K562 (cell line): ENCODE data around the gene ATP1A3. TPM values are rescaled to one million over a fixed set of nuclear protein-coding genes. Genes with fewer than 3 reads are reported as not detected.

Source experiments
- CC2D1A ChIP-seq: fragments of 450-650 bp; IDR thresholded peaks from 2 replicates; pipeline ENCODE4 v1.6.1; 2017; ENCODE audit warnings: mild to moderate bottlenecking
- DEAF1 ChIP-seq: fragments of 450-650 bp; formaldehyde crosslinking; IDR thresholded peaks from 2 replicates; pipeline ENCODE4 v1.4.0; 2020; ENCODE audit warnings: mild to moderate bottlenecking, moderate library complexity
- ETS2 ChIP-seq: IDR thresholded peaks from 2 replicates; pipeline ENCODE4 v1.6.1; 2016; ENCODE audit warnings: borderline replicate concordance, missing genetic modification characterization, mild to moderate bottlenecking, moderate library complexity, missing compliant biosample characterization; ENCODE audit not compliant: poor library complexity, severe bottlenecking
- FOXM1 ChIP-seq, 2 experiments: fragments of 450-650 bp in 1 of 2; sonication (generic) in 1 of 2; formaldehyde crosslinking in 1 of 2; IDR thresholded peaks; 2 replicates each; pipeline versions ENCODE4 v1.6.1 to v1.9.0; 2017 to 2022; ENCODE audit warnings: low read depth in 2 of 2, mild to moderate bottlenecking in 2 of 2, missing genetic modification reagents in 1 of 2, moderate library complexity in 1 of 2
- GTF2A2 ChIP-seq: IDR thresholded peaks from 2 replicates; pipeline ENCODE4 v1.6.1; 2016; ENCODE audit warnings: mild to moderate bottlenecking, missing genetic modification characterization, missing compliant biosample characterization
- MYC ChIP-seq, 2 experiments: fragments of 250-450 bp in 1 of 2; sonication (Bioruptor Pico) in 1 of 2; IDR thresholded peaks; 2 replicates each; pipeline versions ENCODE4 v1.5.1 to v1.6.1; 2012 to 2021; ENCODE audit warnings: low read depth in 2 of 2, borderline replicate concordance in 1 of 2, improper control_type of control experiment in 1 of 2, low read length in 1 of 2, mild to moderate bottlenecking in 1 of 2, moderate library complexity in 1 of 2
- POLR2H ChIP-seq: IDR thresholded peaks from 2 replicates; pipeline ENCODE4 v1.6.1; 2016; ENCODE audit warnings: missing genetic modification characterization, low read depth, mild to moderate bottlenecking, control low read depth, missing compliant biosample characterization, moderate library complexity
- SMARCE1 ChIP-seq: fragments of 450-650 bp; IDR thresholded peaks from 2 replicates; pipeline ENCODE4 v1.7.1; 2016; ENCODE audit warnings: mild to moderate bottlenecking
- SP1 ChIP-seq: sonication (generic); formaldehyde crosslinking; IDR thresholded peaks from 2 replicates; pipeline ENCODE4 v1.8.1; 2022; ENCODE audit warnings: mild to moderate bottlenecking, missing genetic modification reagents
- STAT6 ChIP-seq: sonication (generic); formaldehyde crosslinking; IDR thresholded peaks from 2 replicates; pipeline ENCODE4 v1.8.1; 2023; ENCODE audit warnings: mild to moderate bottlenecking, missing genetic modification reagents
- TRIM28 ChIP-seq: fragments of 450-650 bp; IDR thresholded peaks from 2 replicates; pipeline ENCODE4 v1.6.1; 2017
- UBTF ChIP-seq, 2 experiments: IDR thresholded peaks; 2 replicates each; pipeline ENCODE4 v1.6.1; 2012; ENCODE audit warnings: improper control_type of control experiment in 2 of 2, low read depth in 2 of 2, low read length in 2 of 2, borderline replicate concordance in 1 of 2
- ZNF436 ChIP-seq: fragments of 250-450, 450-650 bp; sonication (Bioruptor Pico); formaldehyde crosslinking; IDR thresholded peaks from 2 replicates; pipeline ENCODE4 v1.7.0; 2020; ENCODE audit warnings: mild to moderate bottlenecking
- ZNF76 ChIP-seq: fragments of 250-450 bp; sonication (Bioruptor Pico); IDR thresholded peaks from 2 replicates; pipeline ENCODE4 v1.4.0; 2020; ENCODE audit warnings: mild to moderate bottlenecking, moderate library complexity, borderline replicate concordance
- polyA plus RNA-seq, 8 experiments: library from polyadenylated mRNA; depleted of rRNA in 4 of 8; stranded (reverse) in 5 of 8; unstranded in 3 of 8; fragments of >200 nt; fragmentation: Nextera tagmentation in 2 of 8; fragmentation: Illumina TruSeq in 1 of 8; extraction: Ambion mirVana in 2 of 8; extraction: Trizol in 1 of 8; gene quantifications; 2 replicates each; pipeline versions ENCODE4 v1.2.1 to v1.2.3, GENCODE V29; 2011 to 2014; ENCODE audit warnings: inconsistent platforms in 1 of 8, missing spikeins in 1 of 8
- total RNA-seq, 7 experiments: library from RNA; depleted of rRNA in 6 of 7; stranded (reverse); fragments of >200 nt in 6 of 7; fragmentation: Illumina TruSeq in 2 of 7; extraction: Trizol in 2 of 7; gene quantifications; 2 replicates each; pipeline versions ENCODE4 v1.2.1 to v1.2.3, GENCODE V29; 2011 to 2021; ENCODE audit warnings: low replicate concordance in 1 of 7
- TF ChIP-seq, protein P1 (sequence below): conservative IDR thresholded peaks from 2 replicates; pipeline ENCODE4 v1.6.1; 2011; ENCODE audit warnings: low read depth, mild to moderate bottlenecking, low read length; ENCODE audit not compliant: control insufficient read depth
- TF ChIP-seq, protein P2 (sequence below): fragments of 250-450 bp; sonication (Bioruptor Pico); IDR thresholded peaks from 2 replicates; pipeline ENCODE4 v1.4.0; 2020; ENCODE audit warnings: borderline replicate concordance
- TF ChIP-seq, protein P3 (sequence below): fragments of 250-450 bp; sonication (Bioruptor Pico); IDR thresholded peaks from 2 replicates; pipeline ENCODE4 v1.9.0; 2021; ENCODE audit warnings: mild to moderate bottlenecking

ATP1A3 gene
- total and polyA plus RNA-seq, 9 of the 15 experiments (the other 6 are each of a cell fraction or from before 2014, with no cell fraction given): 0.03 to 1.0 (median 0.17) TPM; not detected in 3

DNA sequence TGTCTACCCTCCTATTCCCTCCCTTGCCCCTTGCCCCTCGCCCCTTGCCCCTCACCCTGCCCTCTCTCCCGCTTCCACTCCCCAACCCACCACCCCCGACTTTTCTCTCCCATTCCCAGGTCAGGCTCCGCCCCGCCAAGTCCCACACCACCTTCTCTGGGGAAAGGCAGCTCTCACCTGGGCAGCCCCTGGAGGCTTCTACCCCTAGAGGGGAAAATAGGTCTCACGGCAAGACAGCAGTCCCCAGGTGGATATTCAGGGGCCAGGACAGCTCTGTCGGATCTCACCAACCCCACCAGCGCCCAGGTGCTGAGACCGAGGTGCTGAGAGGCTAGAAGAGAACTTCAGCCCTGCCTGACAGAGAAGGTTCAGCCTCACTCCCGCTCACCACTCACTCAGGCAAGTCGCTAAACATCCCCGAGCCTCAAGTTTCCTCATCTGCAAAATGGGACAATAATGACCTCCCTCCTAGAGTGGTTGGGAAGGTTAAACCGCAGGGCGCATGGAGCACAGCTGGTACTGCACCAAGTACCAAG, 64.4 kb downstream of the ATP1A3 start (continued):
- TF ChIP-seq, protein P1, sequence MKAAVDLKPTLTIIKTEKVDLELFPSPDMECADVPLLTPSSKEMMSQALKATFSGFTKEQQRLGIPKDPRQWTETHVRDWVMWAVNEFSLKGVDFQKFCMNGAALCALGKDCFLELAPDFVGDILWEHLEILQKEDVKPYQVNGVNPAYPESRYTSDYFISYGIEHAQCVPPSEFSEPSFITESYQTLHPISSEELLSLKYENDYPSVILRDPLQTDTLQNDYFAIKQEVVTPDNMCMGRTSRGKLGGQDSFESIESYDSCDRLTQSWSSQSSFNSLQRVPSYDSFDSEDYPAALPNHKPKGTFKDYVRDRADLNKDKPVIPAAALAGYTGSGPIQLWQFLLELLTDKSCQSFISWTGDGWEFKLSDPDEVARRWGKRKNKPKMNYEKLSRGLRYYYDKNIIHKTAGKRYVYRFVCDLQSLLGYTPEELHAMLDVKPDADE: no peak
- TF ChIP-seq UBTF (IDR thresholded peaks at IDR 0.05; ENCODE audit: borderline replicate concordance in 1 of 2, low read depth in 2 of 2, low read length in 2 of 2) (no peak), SMARCE1 (no peak), ZNF436 (CRISPR knock-in tag) (no peak), DEAF1 (no peak), CC2D1A (no peak), ZNF76 (CRISPR knock-in tag) (no peak), SP1 (CRISPR knock-in tag) (no peak), ETS2 (tag) (no peak), FOXM1 (IDR thresholded peaks at IDR 0.05; ENCODE audit: low read depth) (no peak), FOXM1 (CRISPR knock-in tag; IDR thresholded peaks at IDR 0.05; ENCODE audit: low read depth) (no peak), MYC (IDR thresholded peaks at IDR 0.05; ENCODE audit: low read depth, low read length) (no peak), MYC (CRISPR knock-in tag; IDR thresholded peaks at IDR 0.05; ENCODE audit: borderline replicate concordance, low read depth) (no peak), POLR2H (tag) (no peak), TRIM28 (no peak), STAT6 (no peak), GTF2A2 (tag) (no peak)
- TF ChIP-seq, protein P2, sequence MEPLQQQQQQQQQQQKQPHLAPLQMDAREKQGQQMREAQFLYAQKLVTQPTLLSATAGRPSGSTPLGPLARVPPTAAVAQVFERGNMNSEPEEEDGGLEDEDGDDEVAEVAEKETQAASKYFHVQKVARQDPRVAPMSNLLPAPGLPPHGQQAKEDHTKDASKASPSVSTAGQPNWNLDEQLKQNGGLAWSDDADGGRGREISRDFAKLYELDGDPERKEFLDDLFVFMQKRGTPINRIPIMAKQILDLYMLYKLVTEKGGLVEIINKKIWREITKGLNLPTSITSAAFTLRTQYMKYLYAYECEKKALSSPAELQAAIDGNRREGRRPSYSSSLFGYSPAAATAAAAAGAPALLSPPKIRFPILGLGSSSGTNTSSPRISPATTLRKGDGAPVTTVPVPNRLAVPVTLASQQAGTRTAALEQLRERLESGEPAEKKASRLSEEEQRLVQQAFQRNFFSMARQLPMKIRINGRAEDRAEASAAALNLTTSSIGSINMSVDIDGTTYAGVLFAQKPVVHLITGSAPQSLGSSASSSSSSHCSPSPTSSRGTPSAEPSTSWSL: no peak
- TF ChIP-seq, protein P3, sequence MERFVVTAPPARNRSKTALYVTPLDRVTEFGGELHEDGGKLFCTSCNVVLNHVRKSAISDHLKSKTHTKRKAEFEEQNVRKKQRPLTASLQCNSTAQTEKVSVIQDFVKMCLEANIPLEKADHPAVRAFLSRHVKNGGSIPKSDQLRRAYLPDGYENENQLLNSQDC (CRISPR knock-in tag): no peak
